CD4-positive, alpha-beta memory T cell (primary cell): ENCODE data around the gene LIX1. TPM values are rescaled to one million over a fixed set of nuclear protein-coding genes. Genes with fewer than 3 reads are reported as not detected.

Source experiments
- CTCF ChIA-PET: fragments of 350-600 bp; sonication (Branson Sonifier 250); formaldehyde crosslinking; loops from one replicate; lab custom pipeline; 2021; ENCODE audit warnings: inconsistent platforms; ENCODE audit not compliant: partially characterized antibody; lab: Charles Lee
- POLR2A ChIA-PET: fragments of 350-600 bp; sonication (Branson Sonifier 250); formaldehyde crosslinking; loops from one replicate; lab custom pipeline; 2021; ENCODE audit not compliant: partially characterized antibody; lab: Charles Lee
- DNase-seq, 5 donors: peaks; one replicate each; pipeline versions ENCODE4 v3.0.0 to v3.0.0-alpha.2; 2020 to 2022; ENCODE audit warnings: mixed read lengths in 1 of 5
- H3K27ac ChIP-seq: one replicate; pipeline ENCODE4 v1.7.0; 2013; ENCODE audit warnings: low read depth, low read length
- H3K27me3 ChIP-seq: 2 replicates; pipeline ENCODE4 v1.7.0; 2013; ENCODE audit warnings: mild to moderate bottlenecking, low read length, moderate library complexity; ENCODE audit not compliant: insufficient read depth
- H3K36me3 ChIP-seq: 2 replicates; pipeline ENCODE4 v1.7.0; 2013; ENCODE audit warnings: mild to moderate bottlenecking, low read length, moderate library complexity; ENCODE audit not compliant: insufficient read depth
- H3K4me1 ChIP-seq: 2 replicates; pipeline ENCODE4 v1.7.0; 2013; ENCODE audit warnings: mild to moderate bottlenecking, low read length, moderate library complexity; ENCODE audit not compliant: insufficient read depth
- H3K4me3 ChIP-seq, 2 donors: one replicate each; pipeline ENCODE4 v1.7.0; 2013; ENCODE audit warnings: low read length in 2 of 2, mild to moderate bottlenecking in 1 of 2
- H3K9me3 ChIP-seq, 2 donors: one replicate each; pipeline ENCODE4 v1.7.0; 2013; ENCODE audit warnings: low read length in 2 of 2, control low read depth in 1 of 2; ENCODE audit not compliant: control insufficient read depth in 1 of 2
- H3K27ac Mint-ChIP-seq, 7 donors: one replicate each; pipeline ENCODE4 v1.8.0; 2020 to 2021; ENCODE audit warnings: mixed read lengths in 7 of 7, mild to moderate bottlenecking in 6 of 7, inconsistent platforms in 3 of 7, moderate library complexity in 3 of 7
- H3K27me3 Mint-ChIP-seq, 2 donors: one replicate each; pipeline ENCODE4 v1.8.0; 2020 to 2021; ENCODE audit warnings: mixed read lengths in 2 of 2
- H3K36me3 Mint-ChIP-seq, 2 donors: one replicate each; pipeline ENCODE4 v1.8.0; 2020 to 2021; ENCODE audit warnings: mixed read lengths in 2 of 2, inconsistent platforms in 1 of 2, mild to moderate bottlenecking in 1 of 2
- H3K4me1 Mint-ChIP-seq, 4 donors: one replicate each; pipeline ENCODE4 v1.8.0; 2020 to 2021; ENCODE audit warnings: mixed read lengths in 4 of 4, mild to moderate bottlenecking in 1 of 4
- H3K4me3 Mint-ChIP-seq, 8 donors: one replicate each; pipeline ENCODE4 v1.8.0; 2020 to 2021; ENCODE audit warnings: mixed read lengths in 8 of 8, mild to moderate bottlenecking in 7 of 8, moderate library complexity in 6 of 8, inconsistent platforms in 3 of 8
- H3K9me3 Mint-ChIP-seq, 8 donors: one replicate each; pipeline ENCODE4 v1.8.0; 2020 to 2021; ENCODE audit warnings: mixed read lengths in 8 of 8, mild to moderate bottlenecking in 5 of 8, inconsistent platforms in 3 of 8, moderate library complexity in 1 of 8
- intact Hi-C: fragments of 100-400 bp; cut with micrococcal nuclease; formaldehyde crosslinking; loops from one replicate; pipeline ENCODE4 v1.15.1; 2023
- polyA plus RNA-seq, 2 donors: library from polyadenylated mRNA; unstranded; fragments of 300-500 nt; fragmentation: Illumina TruSeq; gene quantifications; one replicate each; pipeline ENCODE4 v1.2.3, GENCODE V29; 2021
- total RNA-seq, 2 experiments: library from RNA; stranded (reverse); gene quantifications; one replicate each; pipeline ENCODE4 v1.2.3, GENCODE V29; 2021

Gene LIX1
- total and polyA plus RNA-seq, 4 experiments from 2014 or later, result not detected

- Histone ChIP-seq H3K9me3 (no peaks in the 10 kb centered on the region), H3K36me3 (no peaks in the 10 kb centered on the region), H3K27me3 (no peaks in the 10 kb centered on the region), H3K4me3 (no peak overlapping the region), H3K4me1 (no peaks in the 10 kb centered on the region), H3K27ac (no peak overlapping the region)
- Mint-ChIP-seq H3K36me3 (no peaks in the 10 kb centered on the region), H3K27ac (no peak overlapping the region), H3K4me1 (no peaks in the 10 kb centered on the region), H3K4me3 (no peak overlapping the region), H3K9me3 (no peaks in the 10 kb centered on the region), H3K27me3 (peaks cover 12 to 13% of the 10 kb centered on the region in 2 donors)
- DNase-seq, result no peak
- ChIA-PET POLR2A (no interaction called here), CTCF (no interaction called here)
- intact Hi-C loops, result no loop called here
Measured at GRCh38 chr5:97124335-97124734, 18.1 kb downstream of the LIX1 start.

DNA sequence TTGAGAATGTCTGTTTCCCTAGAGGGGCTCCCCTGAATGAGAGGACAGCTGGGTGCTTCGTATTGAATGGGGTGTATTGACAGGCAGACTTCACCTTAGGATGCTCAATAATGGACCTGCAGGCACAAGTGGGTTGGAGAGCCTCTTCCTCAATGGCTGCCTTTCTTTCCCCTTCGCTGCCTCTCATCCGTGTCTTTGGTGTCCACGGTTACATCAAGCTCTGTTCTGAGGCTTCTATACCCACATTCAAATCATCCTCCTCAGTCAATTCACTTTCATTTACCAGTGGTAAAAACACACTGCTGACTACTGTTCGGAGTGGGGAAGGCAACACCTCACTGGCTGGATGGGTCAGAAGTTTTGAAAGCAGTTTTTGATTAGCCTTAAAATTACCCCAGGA lies 20.6 kb downstream of the LIX1 start:
- Mint-ChIP-seq H3K4me1 (no peaks in the 10 kb centered on the region), H3K27ac (no peak overlapping the region), H3K27me3 (peaks cover 8 to 12% of the 10 kb centered on the region in 2 donors), H3K4me3 (no peak overlapping the region), H3K36me3 (no peaks in the 10 kb centered on the region), H3K9me3 (no peaks in the 10 kb centered on the region)
- DNase-seq, result no peak
- Histone ChIP-seq H3K4me1 (no peaks in the 10 kb centered on the region), H3K27ac (no peak overlapping the region), H3K27me3 (no peaks in the 10 kb centered on the region), H3K4me3 (no peak overlapping the region), H3K36me3 (no peaks in the 10 kb centered on the region), H3K9me3 (no peaks in the 10 kb centered on the region)
- intact Hi-C loops, result no loop called here
- POLR2A ChIA-PET, result no interaction called here
- CTCF ChIA-PET, result no interaction called here

GRCh38 chr5:97120195-97120594 lies 22.2 kb downstream of the LIX1 start:
- intact Hi-C loops, result no loop called here
- H3K27ac ChIP-seq, result no peak overlapping the region
- CTCF ChIA-PET, result interaction anchor here (0.7 kb wide), 1 partner anchor 42 kb away, joined by 3 read pairs; no protein-coding TSS in a partner anchor
- Mint-ChIP-seq H3K27ac (no peak overlapping the region), H3K9me3 (no peaks in the 10 kb centered on the region), H3K4me3 (no peak overlapping the region), H3K4me1 (no peaks in the 10 kb centered on the region), H3K36me3 (no peaks in the 10 kb centered on the region), H3K27me3 (peaks cover 6 to 9% of the 10 kb centered on the region in 2 donors)
- no peak for DNase-seq
- H3K4me1 ChIP-seq, result no peaks in the 10 kb centered on the region
- no peaks in the 10 kb centered on the region for H3K27me3 ChIP-seq
- H3K9me3 ChIP-seq, result no peaks in the 10 kb centered on the region
- POLR2A ChIA-PET, result no interaction called here
- no peaks in the 10 kb centered on the region for H3K36me3 ChIP-seq
- no peak overlapping the region for H3K4me3 ChIP-seq

DNA sequence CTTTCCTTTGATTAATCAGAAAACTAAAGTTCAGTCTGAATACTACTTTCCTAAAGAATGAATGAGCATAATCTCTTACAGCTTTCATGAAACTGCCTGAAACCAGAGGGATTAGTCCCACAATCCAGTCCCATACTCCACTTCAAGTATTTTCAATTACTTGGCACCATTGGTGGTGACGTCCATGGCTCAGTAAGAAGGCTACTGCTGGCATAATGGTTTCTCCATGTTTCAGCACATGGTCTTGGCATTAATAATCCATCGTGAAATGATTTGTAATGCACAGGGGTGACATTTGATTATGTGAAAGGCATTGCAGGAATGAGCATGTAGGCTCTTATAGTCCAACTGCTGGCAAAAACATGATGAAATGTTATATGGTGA lies 23.4 kb downstream of the LIX1 start:
- Mint-ChIP-seq H3K27me3 (peaks cover 6 to 9% of the 10 kb centered on the region in 2 donors), H3K9me3 (no peaks in the 10 kb centered on the region), H3K4me3 (no peak overlapping the region), H3K27ac (no peak overlapping the region), H3K36me3 (no peaks in the 10 kb centered on the region), H3K4me1 (no peaks in the 10 kb centered on the region)
- DNase-seq, result no peak
- intact Hi-C loops, result no loop called here
- ChIA-PET CTCF (no interaction called here), POLR2A (no interaction called here)
- no peaks in the 10 kb centered on the region for H3K9me3 ChIP-seq
- H3K4me1 ChIP-seq, result no peaks in the 10 kb centered on the region
- H3K27ac ChIP-seq, result no peak overlapping the region
- no peak overlapping the region for H3K4me3 ChIP-seq
- no peaks in the 10 kb centered on the region for H3K36me3 ChIP-seq
- H3K27me3 ChIP-seq, result no peaks in the 10 kb centered on the region

DNA sequence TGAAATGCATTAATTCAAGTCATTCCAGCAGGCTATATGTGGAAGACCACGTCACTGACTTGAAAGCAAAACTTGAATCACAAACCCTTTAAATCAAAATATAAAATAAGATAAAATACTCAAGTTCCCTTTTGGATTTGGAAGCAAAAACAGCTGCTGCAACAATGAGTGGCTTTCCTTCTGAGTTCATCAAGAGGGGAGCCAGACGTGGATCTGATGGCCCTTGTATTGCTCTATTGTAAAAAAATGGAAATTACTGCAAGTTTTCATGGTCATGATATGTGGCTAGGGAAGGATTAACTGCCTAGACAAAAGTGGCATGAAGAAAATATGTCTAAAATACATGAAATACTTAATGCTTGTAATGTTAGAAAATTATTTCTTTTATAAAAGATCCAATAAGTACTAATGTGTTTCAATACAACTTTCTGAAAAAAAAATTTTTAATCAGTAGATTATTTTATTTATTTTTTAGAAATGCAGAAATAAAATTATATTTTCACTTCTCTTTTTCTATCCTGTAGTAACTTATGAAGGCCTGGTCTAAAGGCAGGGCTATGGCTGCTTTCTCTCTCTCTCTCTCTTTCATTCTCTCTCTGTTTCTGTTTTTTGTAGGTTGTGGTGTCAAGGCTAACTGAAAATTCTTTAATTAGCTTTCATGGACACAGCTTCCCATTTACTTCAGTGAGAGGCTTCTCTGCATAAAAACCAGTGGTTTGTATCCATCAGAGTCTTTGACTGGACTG lies 24.0 kb downstream of the LIX1 start:
- Mint-ChIP-seq H3K36me3 (no peaks in the 10 kb centered on the region), H3K27me3 (peaks cover 4 to 6% of the 10 kb centered on the region in 2 donors), H3K4me1 (no peaks in the 10 kb centered on the region), H3K27ac (no peak overlapping the region), H3K4me3 (no peak overlapping the region), H3K9me3 (no peaks in the 10 kb centered on the region)
- no peak for DNase-seq
- no peaks in the 10 kb centered on the region for H3K36me3 ChIP-seq
- no peaks in the 10 kb centered on the region for H3K4me1 ChIP-seq
- H3K9me3 ChIP-seq, result no peaks in the 10 kb centered on the region
- no peaks in the 10 kb centered on the region for H3K27me3 ChIP-seq
- ChIA-PET POLR2A (no interaction called here), CTCF (interaction anchor here (0.8 kb wide), 1 partner anchor 249 kb away, joined by 3 read pairs; no protein-coding TSS in a partner anchor)
- intact Hi-C loops, result no loop called here
- H3K27ac ChIP-seq, result no peak overlapping the region
- H3K4me3 ChIP-seq, result no peak overlapping the region

DNA sequence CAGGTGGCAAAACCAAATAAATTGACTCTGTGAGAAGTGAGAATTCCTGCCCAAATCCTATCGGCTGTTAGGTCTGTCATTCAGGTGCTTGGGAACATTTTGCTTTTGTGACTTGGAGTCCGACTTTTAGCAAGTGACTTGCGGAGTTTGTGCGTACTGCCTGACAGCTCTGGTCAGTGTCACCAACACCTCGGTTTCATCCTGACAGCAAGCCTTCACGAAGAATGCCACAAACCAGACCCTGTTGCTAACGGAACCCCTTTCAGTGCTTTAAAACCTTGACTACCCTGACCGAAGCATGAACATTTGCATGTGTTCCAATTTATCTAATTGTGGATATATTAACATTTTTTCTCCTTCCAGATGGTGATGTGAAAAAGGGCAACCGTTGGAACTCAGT lies 26.5 kb downstream of the LIX1 start:
- no peaks in the 10 kb centered on the region for H3K9me3 Mint-ChIP-seq
- H3K36me3 Mint-ChIP-seq, result no peaks in the 10 kb centered on the region
- H3K36me3 ChIP-seq, result no peaks in the 10 kb centered on the region
- no peak for DNase-seq
- ChIA-PET CTCF (no interaction called here), POLR2A (no interaction called here)
- no peak overlapping the region for H3K27ac ChIP-seq
- peaks cover 0 to 4% (median 2%) of the 10 kb centered on the region in 4 donors for H3K4me1 Mint-ChIP-seq
- no peaks in the 10 kb centered on the region for H3K27me3 ChIP-seq
- H3K4me3 ChIP-seq, result no peak overlapping the region
- H3K27me3 Mint-ChIP-seq, result peaks cover 0 to 2% of the 10 kb centered on the region in 2 donors
- H3K27ac Mint-ChIP-seq, result no peak overlapping the region
- no peak overlapping the region for H3K4me3 Mint-ChIP-seq
- intact Hi-C loops, result no loop called here
- no peaks in the 10 kb centered on the region for H3K9me3 ChIP-seq
- H3K4me1 ChIP-seq, result no peaks in the 10 kb centered on the region

DNA sequence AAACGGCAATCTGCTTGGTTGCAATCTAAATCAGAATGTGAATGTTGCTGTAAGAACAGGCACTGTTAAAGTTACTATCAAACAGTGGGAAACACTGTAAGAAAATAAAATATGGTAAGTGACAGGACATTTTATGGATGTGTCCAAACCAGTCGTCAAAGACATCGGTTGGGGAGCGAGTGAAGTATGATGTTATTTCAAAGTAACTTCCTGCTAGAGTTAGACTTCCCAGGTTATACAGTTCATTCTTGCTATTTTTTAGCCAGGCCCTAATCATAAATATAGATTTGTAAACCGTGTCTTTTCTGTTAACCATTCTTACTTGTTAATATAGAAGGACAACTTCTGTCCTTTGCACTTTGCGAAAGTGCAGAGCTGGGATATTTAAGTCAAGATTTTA lies 30.2 kb downstream of the LIX1 start:
- Mint-ChIP-seq H3K27ac (no peak overlapping the region), H3K9me3 (no peaks in the 10 kb centered on the region), H3K36me3 (no peaks in the 10 kb centered on the region), H3K4me3 (no peak overlapping the region), H3K4me1 (peaks cover 0 to 4% (median 2%) of the 10 kb centered on the region in 4 donors), H3K27me3 (peaks cover 0 to 2% of the 10 kb centered on the region in 2 donors)
- intact Hi-C loops, result no loop called here
- no peaks in the 10 kb centered on the region for H3K4me1 ChIP-seq
- no peak overlapping the region for H3K4me3 ChIP-seq
- H3K9me3 ChIP-seq, result no peaks in the 10 kb centered on the region
- H3K36me3 ChIP-seq, result no peaks in the 10 kb centered on the region
- POLR2A ChIA-PET, result no interaction called here
- CTCF ChIA-PET, result interaction anchor here (1.1 kb wide), 1 partner anchor 243 kb away, joined by 3 read pairs; no protein-coding TSS in a partner anchor
- H3K27me3 ChIP-seq, result no peaks in the 10 kb centered on the region
- no peak for DNase-seq
- H3K27ac ChIP-seq, result no peak overlapping the region
